Skeletal muscle satellite cell (primary cell): Measurements from ENCODE around the gene MEX3D.

Experiments used
- H3K27me3 ChIP-seq: 2 replicates; pipeline ENCODE4 v1.7.0; 2013; ENCODE audit warnings: low read length; ENCODE audit not compliant: control insufficient read depth, insufficient read depth
- H3K36me3 ChIP-seq: 2 replicates; pipeline ENCODE4 v1.7.0; 2013; ENCODE audit warnings: mild to moderate bottlenecking, control low read depth, low read length; ENCODE audit not compliant: insufficient read depth
- H3K4me1 ChIP-seq: 2 replicates; pipeline ENCODE4 v1.7.0; 2013; ENCODE audit warnings: low read length; ENCODE audit not compliant: control insufficient read depth, insufficient read depth
- H3K4me2 ChIP-seq: 2 replicates; pipeline ENCODE4 v1.7.0; 2013; ENCODE audit warnings: mild to moderate bottlenecking, low read length
- H3K4me3 ChIP-seq: 2 replicates; pipeline ENCODE4 v1.7.0; 2013; ENCODE audit warnings: low read length
- H3K9ac ChIP-seq: 2 replicates; pipeline ENCODE4 v1.7.0; 2013; ENCODE audit warnings: mild to moderate bottlenecking, low read depth, low read length, moderate library complexity
- H3K9me3 ChIP-seq: replicated peaks from 2 replicates; pipeline ENCODE4 v1.7.0; 2013; ENCODE audit warnings: mild to moderate bottlenecking, control low read depth, low read length

Gene MEX3D

GRCh38 chr19:1577090-1577928, 9.2 kb upstream of the MEX3D start:
- Histone ChIP-seq H3K4me1 (no peaks in the 10 kb centered on the region), H3K36me3 (peaks cover 46% of the 10 kb centered on the region)

GRCh38 chr19:1576242-1577089, 8.3 kb upstream of the MEX3D start:
- Histone ChIP-seq H3K9me3 (no peaks in the 10 kb centered on the region), H3K4me3 (no peak overlapping the region), H3K27me3 (no peaks in the 10 kb centered on the region), H3K4me2 (no peak overlapping the region), H3K9ac (no peak overlapping the region), H3K4me1 (no peaks in the 10 kb centered on the region), H3K36me3 (peaks cover 41% of the 10 kb centered on the region)

More at GRCh38 chr19:1577090-1577928, 9.2 kb upstream of the MEX3D start:
- Histone ChIP-seq H3K27me3 (no peaks in the 10 kb centered on the region), H3K4me3 (no peak overlapping the region), H3K4me2 (no peak overlapping the region), H3K9me3 (no peaks in the 10 kb centered on the region), H3K9ac (no peak overlapping the region)

- H3K9me3 ChIP-seq: no peaks in the 10 kb centered on the region
- peaks cover 32% of the 10 kb centered on the region for H3K36me3 ChIP-seq
- no peaks in the 10 kb centered on the region for H3K27me3 ChIP-seq
- H3K4me2 ChIP-seq: no peak overlapping the region
- H3K4me1 ChIP-seq: no peaks in the 10 kb centered on the region
- H3K9ac ChIP-seq: no peak overlapping the region
- no peak overlapping the region for H3K4me3 ChIP-seq
Observed at GRCh38 chr19:1575323-1576241, 7.5 kb upstream of the MEX3D start.

GRCh38 chr19:1574354-1575136, 6.4 kb upstream of the MEX3D start:
- Histone ChIP-seq H3K4me2 (no peak overlapping the region), H3K9ac (no peak overlapping the region), H3K27me3 (no peaks in the 10 kb centered on the region), H3K4me3 (no peak overlapping the region), H3K36me3 (peaks cover 23% of the 10 kb centered on the region), H3K4me1 (no peaks in the 10 kb centered on the region), H3K9me3 (no peaks in the 10 kb centered on the region)

- H3K4me2 ChIP-seq: no peak overlapping the region
- H3K4me3 ChIP-seq: no peak overlapping the region
- no peak overlapping the region for H3K9ac ChIP-seq
- peaks cover 12% of the 10 kb centered on the region for H3K36me3 ChIP-seq
- no peaks in the 10 kb centered on the region for H3K9me3 ChIP-seq
- H3K27me3 ChIP-seq: no peaks in the 10 kb centered on the region
- peaks cover 4% of the 10 kb centered on the region for H3K4me1 ChIP-seq
Observed at GRCh38 chr19:1572795-1573194, 4.7 kb upstream of the MEX3D start.

GRCh38 chr19:1571358-1571757, 3.2 kb upstream of the MEX3D start:
- Histone ChIP-seq H3K4me2 (no peak overlapping the region), H3K36me3 (peaks cover under 1% of the 10 kb centered on the region), H3K9me3 (no peaks in the 10 kb centered on the region), H3K27me3 (no peaks in the 10 kb centered on the region), H3K9ac (no peak overlapping the region), H3K4me3 (no peak overlapping the region), H3K4me1 (peaks cover 4% of the 10 kb centered on the region)

- no peaks in the 10 kb centered on the region for H3K9me3 ChIP-seq
- H3K4me3 ChIP-seq: no peak overlapping the region
- peaks cover 8% of the 10 kb centered on the region for H3K4me1 ChIP-seq
- H3K36me3 ChIP-seq: no peaks in the 10 kb centered on the region
- no peak overlapping the region for H3K4me2 ChIP-seq
- no peak overlapping the region for H3K9ac ChIP-seq
- no peaks in the 10 kb centered on the region for H3K27me3 ChIP-seq
Observed at GRCh38 chr19:1570836-1571235, 2.7 kb upstream of the MEX3D start.

GRCh38 chr19:1569997-1570396, 1.9 kb upstream of the MEX3D start:
- no peak overlapping the region for H3K9ac ChIP-seq
- no peaks in the 10 kb centered on the region for H3K27me3 ChIP-seq
- H3K9me3 ChIP-seq: no peaks in the 10 kb centered on the region
- peaks cover 13% of the 10 kb centered on the region for H3K4me1 ChIP-seq
- no peaks in the 10 kb centered on the region for H3K36me3 ChIP-seq
- H3K4me3 ChIP-seq: no peak overlapping the region
- no peak overlapping the region for H3K4me2 ChIP-seq

- Histone ChIP-seq H3K9me3 (no peaks in the 10 kb centered on the region), H3K27me3 (no peaks in the 10 kb centered on the region), H3K4me1 (peaks cover 13% of the 10 kb centered on the region), H3K36me3 (no peaks in the 10 kb centered on the region), H3K9ac (peak overlapping the region; percentile 93), H3K4me3 (peak overlapping the region; percentile 95), H3K4me2 (no peak overlapping the region)
Observed at GRCh38 chr19:1567848-1568227, 287 bp downstream of the MEX3D start.

- no peaks in the 10 kb centered on the region for H3K36me3 ChIP-seq
- H3K4me2 ChIP-seq: peak overlapping the region; percentile 91
- peaks cover 13% of the 10 kb centered on the region for H3K4me1 ChIP-seq
- H3K9me3 ChIP-seq: no peaks in the 10 kb centered on the region
- H3K9ac ChIP-seq: peak overlapping the region; percentile 93
- H3K4me3 ChIP-seq: peak overlapping the region; percentile 95
- H3K27me3 ChIP-seq: no peaks in the 10 kb centered on the region
Observed at GRCh38 chr19:1567116-1567847, 843 bp downstream of the MEX3D start.
